HepG2 (cell line): Measurements from ENCODE around the gene APOA1. TPM values are rescaled to one million over a fixed set of nuclear protein-coding genes. Genes with fewer than 3 reads are reported as not detected.

Experiments used
- FOXJ3 ChIP-seq: sonication (generic); formaldehyde crosslinking; IDR thresholded peaks from 2 replicates; pipeline ENCODE4 v1.4.0; 2020; ENCODE audit warnings: missing genetic modification reagents, mild to moderate bottlenecking, borderline replicate concordance
- HNRNPK ChIP-seq: fragments of 200-400 bp; formaldehyde crosslinking; IDR thresholded peaks from 2 replicates; pipeline ENCODE4 v1.6.1; 2018; ENCODE audit warnings: low read length, low read depth, moderate library complexity, mild to moderate bottlenecking; ENCODE audit not compliant: poor library complexity, severe bottlenecking
- KLF11 ChIP-seq: IDR thresholded peaks from 2 replicates; pipeline ENCODE4 v1.6.1; 2016; ENCODE audit warnings: missing compliant biosample characterization
- KLF15 ChIP-seq: sonication (generic); formaldehyde crosslinking; IDR thresholded peaks from 2 replicates; pipeline ENCODE4 v1.8.1; 2023; ENCODE audit warnings: borderline replicate concordance, mild to moderate bottlenecking, inconsistent platforms, missing genetic modification reagents, mixed read lengths
- MYC ChIP-seq: sonication (generic); formaldehyde crosslinking; IDR thresholded peaks from 2 replicates; pipeline ENCODE4 v1.9.0; 2021; ENCODE audit warnings: missing genetic modification reagents, borderline replicate concordance
- SOX5 ChIP-seq: IDR thresholded peaks from 2 replicates; pipeline ENCODE4 v1.6.1; 2016; ENCODE audit warnings: borderline replicate concordance
- TP53 ChIP-seq: sonication (generic); formaldehyde crosslinking; conservative IDR thresholded peaks from 2 replicates; pipeline ENCODE4 v1.4.0; 2020; ENCODE audit warnings: missing genetic modification reagents
- ZNF33A ChIP-seq: sonication (generic); formaldehyde crosslinking; IDR thresholded peaks from 2 replicates; pipeline ENCODE4 v1.5.1; 2020; ENCODE audit warnings: missing genetic modification reagents, mild to moderate bottlenecking, moderate library complexity, borderline replicate concordance
- ZNF354B ChIP-seq: sonication (generic); formaldehyde crosslinking; IDR thresholded peaks from 2 replicates; pipeline ENCODE4 v1.8.0; 2022; ENCODE audit warnings: mild to moderate bottlenecking, missing genetic modification reagents
- ZNF644 ChIP-seq: IDR thresholded peaks from 2 replicates; pipeline ENCODE4 v1.6.1; 2016; ENCODE audit warnings: low read depth
- polyA plus RNA-seq, 8 experiments: library from polyadenylated mRNA; depleted of rRNA in 3 of 8; stranded (reverse) in 7 of 8; unstranded in 1 of 8; fragments of >200 nt; fragmentation: Illumina TruSeq in 4 of 8; extraction: Trizol in 4 of 8; gene quantifications; 2 replicates each; pipeline versions ENCODE4 v1.2.1 to v1.2.3, GENCODE V29; 2011 to 2016; ENCODE audit warnings: low read depth in 4 of 8, missing spikeins in 1 of 8, mixed read lengths in 1 of 8; ENCODE audit not compliant: insufficient read depth in 1 of 8
- total RNA-seq, 5 experiments: library from RNA; depleted of rRNA; stranded (reverse); fragments of >200 nt; fragmentation: Illumina TruSeq; extraction: Trizol; gene quantifications; 2 replicates each; pipeline ENCODE4 v1.2.3, GENCODE V29; 2016; ENCODE audit warnings: low read depth in 1 of 5
- TF ChIP-seq, protein P1 (sequence below): sonication (generic); formaldehyde crosslinking; IDR thresholded peaks from 2 replicates; pipeline ENCODE4 v1.9.0; 2021; ENCODE audit warnings: mild to moderate bottlenecking, missing genetic modification reagents
- TF ChIP-seq, protein P2 (sequence below): sonication (generic); formaldehyde crosslinking; IDR thresholded peaks from 2 replicates; pipeline ENCODE4 v1.5.0; 2020; ENCODE audit warnings: missing genetic modification reagents, mild to moderate bottlenecking, borderline replicate concordance
- TF ChIP-seq, protein P3 (sequence below): IDR thresholded peaks from 2 replicates; pipeline ENCODE4 v1.6.1; 2016; ENCODE audit warnings: low read depth, control low read depth
- TF ChIP-seq, protein P4 (sequence below): sonication (generic); formaldehyde crosslinking; IDR thresholded peaks from 2 replicates; pipeline ENCODE4 v1.8.1; 2023; ENCODE audit warnings: mild to moderate bottlenecking, missing genetic modification reagents

The APOA1 gene
- total and polyA plus RNA-seq, 2 of the 13 experiments (the other 11 are each of a cell fraction or from before 2014, with no cell fraction given) = 1,973 to 5,485 TPM

DNA sequence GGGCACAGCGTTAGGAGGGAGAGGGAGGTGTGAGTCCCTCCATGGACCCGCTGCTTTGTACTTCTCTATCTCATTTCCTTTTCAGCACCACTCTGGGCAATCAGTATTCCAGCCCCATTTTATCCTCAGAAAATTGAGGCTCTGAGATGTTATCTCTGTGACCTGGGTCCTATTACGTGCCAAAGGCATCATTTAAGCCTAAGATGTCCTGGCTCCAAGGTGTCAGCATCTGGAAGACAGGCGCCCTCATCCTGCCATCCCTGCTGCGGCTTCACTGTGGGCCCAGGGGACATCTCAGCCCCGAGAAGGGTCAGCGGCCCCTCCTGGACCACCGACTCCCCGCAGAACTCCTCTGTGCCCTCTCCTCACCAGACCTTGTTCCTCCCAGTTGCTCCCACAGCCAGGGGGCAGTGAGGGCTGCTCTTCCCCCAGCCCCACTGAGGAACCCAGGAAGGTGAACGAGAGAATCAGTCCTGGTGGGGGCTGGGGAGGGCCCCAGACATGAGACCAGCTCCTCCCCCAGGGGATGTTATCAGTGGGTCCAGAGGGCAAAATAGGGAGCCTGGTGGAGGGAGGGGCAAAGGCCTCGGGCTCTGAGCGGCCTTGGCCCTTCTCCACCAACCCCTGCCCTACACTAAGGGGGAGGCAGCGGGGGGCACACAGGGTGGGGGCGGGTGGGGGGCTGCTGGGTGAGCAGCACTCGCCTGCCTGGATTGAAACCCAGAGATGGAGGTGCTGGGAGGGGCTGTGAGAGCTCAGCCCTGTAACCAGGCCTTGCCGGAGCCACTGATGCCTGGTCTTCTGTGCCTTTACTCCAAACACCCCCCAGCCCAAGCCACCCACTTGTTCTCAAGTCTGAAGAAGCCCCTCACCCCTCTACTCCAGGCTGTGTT, 8.5 kb downstream of the APOA1 start (continued):
- TF ChIP-seq, protein P1, sequence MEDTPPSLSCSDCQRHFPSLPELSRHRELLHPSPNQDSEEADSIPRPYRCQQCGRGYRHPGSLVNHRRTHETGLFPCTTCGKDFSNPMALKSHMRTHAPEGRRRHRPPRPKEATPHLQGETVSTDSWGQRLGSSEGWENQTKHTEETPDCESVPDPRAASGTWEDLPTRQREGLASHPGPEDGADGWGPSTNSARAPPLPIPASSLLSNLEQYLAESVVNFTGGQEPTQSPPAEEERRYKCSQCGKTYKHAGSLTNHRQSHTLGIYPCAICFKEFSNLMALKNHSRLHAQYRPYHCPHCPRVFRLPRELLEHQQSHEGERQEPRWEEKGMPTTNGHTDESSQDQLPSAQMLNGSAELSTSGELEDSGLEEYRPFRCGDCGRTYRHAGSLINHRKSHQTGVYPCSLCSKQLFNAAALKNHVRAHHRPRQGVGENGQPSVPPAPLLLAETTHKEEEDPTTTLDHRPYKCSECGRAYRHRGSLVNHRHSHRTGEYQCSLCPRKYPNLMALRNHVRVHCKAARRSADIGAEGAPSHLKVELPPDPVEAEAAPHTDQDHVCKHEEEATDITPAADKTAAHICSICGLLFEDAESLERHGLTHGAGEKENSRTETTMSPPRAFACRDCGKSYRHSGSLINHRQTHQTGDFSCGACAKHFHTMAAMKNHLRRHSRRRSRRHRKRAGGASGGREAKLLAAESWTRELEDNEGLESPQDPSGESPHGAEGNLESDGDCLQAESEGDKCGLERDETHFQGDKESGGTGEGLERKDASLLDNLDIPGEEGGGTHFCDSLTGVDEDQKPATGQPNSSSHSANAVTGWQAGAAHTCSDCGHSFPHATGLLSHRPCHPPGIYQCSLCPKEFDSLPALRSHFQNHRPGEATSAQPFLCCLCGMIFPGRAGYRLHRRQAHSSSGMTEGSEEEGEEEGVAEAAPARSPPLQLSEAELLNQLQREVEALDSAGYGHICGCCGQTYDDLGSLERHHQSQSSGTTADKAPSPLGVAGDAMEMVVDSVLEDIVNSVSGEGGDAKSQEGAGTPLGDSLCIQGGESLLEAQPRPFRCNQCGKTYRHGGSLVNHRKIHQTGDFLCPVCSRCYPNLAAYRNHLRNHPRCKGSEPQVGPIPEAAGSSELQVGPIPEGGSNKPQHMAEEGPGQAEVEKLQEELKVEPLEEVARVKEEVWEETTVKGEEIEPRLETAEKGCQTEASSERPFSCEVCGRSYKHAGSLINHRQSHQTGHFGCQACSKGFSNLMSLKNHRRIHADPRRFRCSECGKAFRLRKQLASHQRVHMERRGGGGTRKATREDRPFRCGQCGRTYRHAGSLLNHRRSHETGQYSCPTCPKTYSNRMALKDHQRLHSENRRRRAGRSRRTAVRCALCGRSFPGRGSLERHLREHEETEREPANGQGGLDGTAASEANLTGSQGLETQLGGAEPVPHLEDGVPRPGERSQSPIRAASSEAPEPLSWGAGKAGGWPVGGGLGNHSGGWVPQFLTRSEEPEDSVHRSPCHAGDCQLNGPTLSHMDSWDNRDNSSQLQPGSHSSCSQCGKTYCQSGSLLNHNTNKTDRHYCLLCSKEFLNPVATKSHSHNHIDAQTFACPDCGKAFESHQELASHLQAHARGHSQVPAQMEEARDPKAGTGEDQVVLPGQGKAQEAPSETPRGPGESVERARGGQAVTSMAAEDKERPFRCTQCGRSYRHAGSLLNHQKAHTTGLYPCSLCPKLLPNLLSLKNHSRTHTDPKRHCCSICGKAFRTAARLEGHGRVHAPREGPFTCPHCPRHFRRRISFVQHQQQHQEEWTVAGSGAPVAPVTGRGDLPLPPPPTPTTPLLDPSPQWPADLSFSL (CRISPR knock-in tag) = no peak
- TF ChIP-seq HNRNPK (no peak), ZNF354B (CRISPR knock-in tag) (no peak), TP53 (CRISPR knock-in tag) (0 out of 2 replicates have a peak, but pooled peaks have one; percentile 19), MYC (CRISPR knock-in tag) (peak; percentile 80), KLF11 (no peak), SOX5 (CRISPR knock-in tag) (peak; percentile 85), FOXJ3 (CRISPR knock-in tag) (0 out of 2 replicates have a peak, but pooled peaks have one; percentile 9), ZNF644 (CRISPR knock-in tag) (0 out of 2 replicates have a peak, but pooled peaks have one; percentile 34), KLF15 (CRISPR knock-in tag) (peak; percentile 51; the same call in 1 of the 2 replicates), ZNF33A (CRISPR knock-in tag) (no peak)
- TF ChIP-seq, protein P2, sequence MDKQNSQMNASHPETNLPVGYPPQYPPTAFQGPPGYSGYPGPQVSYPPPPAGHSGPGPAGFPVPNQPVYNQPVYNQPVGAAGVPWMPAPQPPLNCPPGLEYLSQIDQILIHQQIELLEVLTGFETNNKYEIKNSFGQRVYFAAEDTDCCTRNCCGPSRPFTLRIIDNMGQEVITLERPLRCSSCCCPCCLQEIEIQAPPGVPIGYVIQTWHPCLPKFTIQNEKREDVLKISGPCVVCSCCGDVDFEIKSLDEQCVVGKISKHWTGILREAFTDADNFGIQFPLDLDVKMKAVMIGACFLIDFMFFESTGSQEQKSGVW (CRISPR knock-in tag) = no peak
- TF ChIP-seq, protein P3, sequence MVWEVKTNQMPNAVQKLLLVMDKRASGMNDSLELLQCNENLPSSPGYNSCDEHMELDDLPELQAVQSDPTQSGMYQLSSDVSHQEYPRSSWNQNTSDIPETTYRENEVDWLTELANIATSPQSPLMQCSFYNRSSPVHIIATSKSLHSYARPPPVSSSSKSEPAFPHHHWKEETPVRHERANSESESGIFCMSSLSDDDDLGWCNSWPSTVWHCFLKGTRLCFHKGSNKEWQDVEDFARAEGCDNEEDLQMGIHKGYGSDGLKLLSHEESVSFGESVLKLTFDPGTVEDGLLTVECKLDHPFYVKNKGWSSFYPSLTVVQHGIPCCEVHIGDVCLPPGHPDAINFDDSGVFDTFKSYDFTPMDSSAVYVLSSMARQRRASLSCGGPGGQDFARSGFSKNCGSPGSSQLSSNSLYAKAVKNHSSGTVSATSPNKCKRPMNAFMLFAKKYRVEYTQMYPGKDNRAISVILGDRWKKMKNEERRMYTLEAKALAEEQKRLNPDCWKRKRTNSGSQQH = peak; percentile 92; the same call in 1 of the 2 replicates
- TF ChIP-seq, protein P4, sequence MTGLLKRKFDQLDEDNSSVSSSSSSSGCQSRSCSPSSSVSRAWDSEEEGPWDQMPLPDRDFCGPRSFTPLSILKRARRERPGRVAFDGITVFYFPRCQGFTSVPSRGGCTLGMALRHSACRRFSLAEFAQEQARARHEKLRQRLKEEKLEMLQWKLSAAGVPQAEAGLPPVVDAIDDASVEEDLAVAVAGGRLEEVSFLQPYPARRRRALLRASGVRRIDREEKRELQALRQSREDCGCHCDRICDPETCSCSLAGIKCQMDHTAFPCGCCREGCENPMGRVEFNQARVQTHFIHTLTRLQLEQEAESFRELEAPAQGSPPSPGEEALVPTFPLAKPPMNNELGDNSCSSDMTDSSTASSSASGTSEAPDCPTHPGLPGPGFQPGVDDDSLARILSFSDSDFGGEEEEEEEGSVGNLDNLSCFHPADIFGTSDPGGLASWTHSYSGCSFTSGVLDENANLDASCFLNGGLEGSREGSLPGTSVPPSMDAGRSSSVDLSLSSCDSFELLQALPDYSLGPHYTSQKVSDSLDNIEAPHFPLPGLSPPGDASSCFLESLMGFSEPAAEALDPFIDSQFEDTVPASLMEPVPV (CRISPR knock-in tag) = no peak
